ENCODE data around the gene PUS3. TPM values are rescaled to one million over a fixed set of nuclear protein-coding genes. Genes with fewer than 3 reads are reported as not detected.

The PUS3 gene
- total RNA-seq, 1 experiment from 2014 or later: 18.6 TPM

- CTCF ChIA-PET: no interaction called here
- peaks cover 13% of the 10 kb centered on the region for H3K9me3 Mint-ChIP-seq
Observed at GRCh38 chr11:125874556-125875124, 28.4 kb downstream of the PUS3 start.

GRCh38 chr11:125873881-125874555 is 29.0 kb downstream of the PUS3 start:
- ATAC-seq (peak; percentile 49), DNase-seq (ENCODE audit: low spot score) (no peak)
- Mint-ChIP-seq H3K27me3 (ENCODE audit: low read depth) (peaks cover 8% of the 10 kb centered on the region), H3K4me3 (peak overlapping the region; percentile 44), H3K9me3 (peaks cover 13% of the 10 kb centered on the region), H3K36me3 (peaks cover 10% of the 10 kb centered on the region), H3K4me1 (peaks cover 7% of the 10 kb centered on the region), H3K27ac (no peak overlapping the region)
- POLR2A ChIA-PET: no interaction called here
- CTCF ChIA-PET: no interaction called here
- no peak for TF ChIP-seq E2F5 (CRISPR knock-in tag; IDR thresholded peaks at IDR 0.05)
- no peak for TF ChIP-seq ZNF317 (CRISPR knock-in tag; IDR thresholded peaks at IDR 0.05; ENCODE audit: borderline replicate concordance, low read depth)
- TF ChIP-seq ESRRA (CRISPR knock-in tag; IDR thresholded peaks at IDR 0.05; ENCODE audit: borderline replicate concordance): no peak
- TF ChIP-seq, protein P1, sequence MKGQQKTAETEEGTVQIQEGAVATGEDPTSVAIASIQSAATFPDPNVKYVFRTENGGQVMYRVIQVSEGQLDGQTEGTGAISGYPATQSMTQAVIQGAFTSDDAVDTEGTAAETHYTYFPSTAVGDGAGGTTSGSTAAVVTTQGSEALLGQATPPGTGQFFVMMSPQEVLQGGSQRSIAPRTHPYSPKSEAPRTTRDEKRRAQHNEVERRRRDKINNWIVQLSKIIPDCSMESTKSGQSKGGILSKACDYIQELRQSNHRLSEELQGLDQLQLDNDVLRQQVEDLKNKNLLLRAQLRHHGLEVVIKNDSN (CRISPR knock-in tag; IDR thresholded peaks at IDR 0.05): no peak
- TF ChIP-seq TEAD1 (CRISPR knock-in tag; IDR thresholded peaks at IDR 0.05): no peak
- TF ChIP-seq ZNF138 (CRISPR knock-in tag; conservative IDR thresholded peaks at IDR 0.05): no peak
- TF ChIP-seq E2F4 (CRISPR knock-in tag; IDR thresholded peaks at IDR 0.05; ENCODE audit: borderline replicate concordance, low read depth): no peak
- TF ChIP-seq FOXP1 (CRISPR knock-in tag; IDR thresholded peaks at IDR 0.05; ENCODE audit: borderline replicate concordance): no peak
- TF ChIP-seq, protein P2, sequence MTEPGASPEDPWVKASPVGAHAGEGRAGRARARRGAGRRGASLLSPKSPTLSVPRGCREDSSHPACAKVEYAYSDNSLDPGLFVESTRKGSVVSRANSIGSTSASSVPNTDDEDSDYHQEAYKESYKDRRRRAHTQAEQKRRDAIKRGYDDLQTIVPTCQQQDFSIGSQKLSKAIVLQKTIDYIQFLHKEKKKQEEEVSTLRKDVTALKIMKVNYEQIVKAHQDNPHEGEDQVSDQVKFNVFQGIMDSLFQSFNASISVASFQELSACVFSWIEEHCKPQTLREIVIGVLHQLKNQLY (CRISPR knock-in tag; IDR thresholded peaks at IDR 0.05): no peak
- no peak for TF ChIP-seq ZBTB21 (CRISPR knock-in tag; IDR thresholded peaks at IDR 0.05; ENCODE audit: borderline replicate concordance)
- no peak for TF ChIP-seq JUN (CRISPR knock-in tag; IDR thresholded peaks at IDR 0.05)
- no peak for TF ChIP-seq RELA (CRISPR knock-in tag; IDR thresholded peaks at IDR 0.05; ENCODE audit: borderline replicate concordance)
- TF ChIP-seq, protein P3, sequence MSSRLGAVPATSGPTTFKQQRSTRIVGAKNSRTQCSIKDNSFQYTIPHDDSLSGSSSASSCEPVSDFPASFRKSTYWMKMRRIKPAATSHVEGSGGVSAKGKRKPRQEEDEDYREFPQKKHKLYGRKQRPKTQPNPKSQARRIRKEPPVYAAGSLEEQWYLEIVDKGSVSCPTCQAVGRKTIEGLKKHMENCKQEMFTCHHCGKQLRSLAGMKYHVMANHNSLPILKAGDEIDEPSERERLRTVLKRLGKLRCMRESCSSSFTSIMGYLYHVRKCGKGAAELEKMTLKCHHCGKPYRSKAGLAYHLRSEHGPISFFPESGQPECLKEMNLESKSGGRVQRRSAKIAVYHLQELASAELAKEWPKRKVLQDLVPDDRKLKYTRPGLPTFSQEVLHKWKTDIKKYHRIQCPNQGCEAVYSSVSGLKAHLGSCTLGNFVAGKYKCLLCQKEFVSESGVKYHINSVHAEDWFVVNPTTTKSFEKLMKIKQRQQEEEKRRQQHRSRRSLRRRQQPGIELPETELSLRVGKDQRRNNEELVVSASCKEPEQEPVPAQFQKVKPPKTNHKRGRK (CRISPR knock-in tag; IDR thresholded peaks at IDR 0.05; ENCODE audit: borderline replicate concordance): no peak
- no peak for TF ChIP-seq IRF2 (CRISPR knock-in tag; IDR thresholded peaks at IDR 0.05; ENCODE audit: borderline replicate concordance, low read depth)
- no peak for TF ChIP-seq ETV6 (CRISPR knock-in tag; IDR thresholded peaks at IDR 0.05)
- TF ChIP-seq ZNF671 (CRISPR knock-in tag; IDR thresholded peaks at IDR 0.05): no peak
- TF ChIP-seq KAT7 (CRISPR knock-in tag; IDR thresholded peaks at IDR 0.05; ENCODE audit: borderline replicate concordance): no peak
- no peak for TF ChIP-seq NFE2L1 (CRISPR knock-in tag; IDR thresholded peaks at IDR 0.05)
- no peak for TF ChIP-seq SP1 (CRISPR knock-in tag; conservative IDR thresholded peaks at IDR 0.05)

More at GRCh38 chr11:125874556-125875124, 28.4 kb downstream of the PUS3 start:
- ATAC-seq: peak; percentile 94
- no peak overlapping the region for H3K27ac Mint-ChIP-seq
- peak overlapping the region; percentile 44 for H3K4me3 Mint-ChIP-seq
- H3K27me3 Mint-ChIP-seq (ENCODE audit: low read depth): peaks cover 10% of the 10 kb centered on the region
- POLR2A ChIA-PET: no interaction called here
- TF ChIP-seq, protein P4, sequence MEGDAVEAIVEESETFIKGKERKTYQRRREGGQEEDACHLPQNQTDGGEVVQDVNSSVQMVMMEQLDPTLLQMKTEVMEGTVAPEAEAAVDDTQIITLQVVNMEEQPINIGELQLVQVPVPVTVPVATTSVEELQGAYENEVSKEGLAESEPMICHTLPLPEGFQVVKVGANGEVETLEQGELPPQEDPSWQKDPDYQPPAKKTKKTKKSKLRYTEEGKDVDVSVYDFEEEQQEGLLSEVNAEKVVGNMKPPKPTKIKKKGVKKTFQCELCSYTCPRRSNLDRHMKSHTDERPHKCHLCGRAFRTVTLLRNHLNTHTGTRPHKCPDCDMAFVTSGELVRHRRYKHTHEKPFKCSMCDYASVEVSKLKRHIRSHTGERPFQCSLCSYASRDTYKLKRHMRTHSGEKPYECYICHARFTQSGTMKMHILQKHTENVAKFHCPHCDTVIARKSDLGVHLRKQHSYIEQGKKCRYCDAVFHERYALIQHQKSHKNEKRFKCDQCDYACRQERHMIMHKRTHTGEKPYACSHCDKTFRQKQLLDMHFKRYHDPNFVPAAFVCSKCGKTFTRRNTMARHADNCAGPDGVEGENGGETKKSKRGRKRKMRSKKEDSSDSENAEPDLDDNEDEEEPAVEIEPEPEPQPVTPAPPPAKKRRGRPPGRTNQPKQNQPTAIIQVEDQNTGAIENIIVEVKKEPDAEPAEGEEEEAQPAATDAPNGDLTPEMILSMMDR (IDR thresholded peaks at IDR 0.05): peak; percentile 56; the same call in 1 of the 2 replicates
- TF ChIP-seq CREB1 (CRISPR knock-in tag; IDR thresholded peaks at IDR 0.05) (no peak), ZSCAN18 (CRISPR knock-in tag; IDR thresholded peaks at IDR 0.05) (no peak)
- H3K4me1 Mint-ChIP-seq: peaks cover 7% of the 10 kb centered on the region
- H3K36me3 Mint-ChIP-seq: peaks cover 10% of the 10 kb centered on the region
- peak; percentile 70 for DNase-seq (ENCODE audit: low spot score)
